Measurements from ENCODE around the gene MRPL44.

DNA sequence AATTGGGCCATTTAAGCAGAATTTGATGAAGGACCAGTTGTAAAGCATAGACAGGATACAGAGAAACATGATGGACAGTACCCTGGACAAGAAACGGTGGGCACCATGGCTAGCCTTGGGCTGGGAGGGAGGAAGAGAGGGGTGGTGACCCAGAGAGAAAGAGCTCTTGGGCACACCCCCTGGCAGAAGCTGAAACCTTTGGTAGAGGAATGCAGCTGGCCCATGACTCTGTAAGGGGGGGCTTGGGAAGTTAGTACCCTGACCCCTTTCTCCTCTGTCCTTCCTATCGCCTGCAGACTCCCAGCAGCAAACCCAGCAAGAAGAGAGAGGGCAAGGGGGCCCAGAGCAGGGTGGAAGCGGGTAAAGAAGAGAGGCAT, 32.6 kb downstream of the MRPL44 start:
- TF ChIP-seq, protein P1, sequence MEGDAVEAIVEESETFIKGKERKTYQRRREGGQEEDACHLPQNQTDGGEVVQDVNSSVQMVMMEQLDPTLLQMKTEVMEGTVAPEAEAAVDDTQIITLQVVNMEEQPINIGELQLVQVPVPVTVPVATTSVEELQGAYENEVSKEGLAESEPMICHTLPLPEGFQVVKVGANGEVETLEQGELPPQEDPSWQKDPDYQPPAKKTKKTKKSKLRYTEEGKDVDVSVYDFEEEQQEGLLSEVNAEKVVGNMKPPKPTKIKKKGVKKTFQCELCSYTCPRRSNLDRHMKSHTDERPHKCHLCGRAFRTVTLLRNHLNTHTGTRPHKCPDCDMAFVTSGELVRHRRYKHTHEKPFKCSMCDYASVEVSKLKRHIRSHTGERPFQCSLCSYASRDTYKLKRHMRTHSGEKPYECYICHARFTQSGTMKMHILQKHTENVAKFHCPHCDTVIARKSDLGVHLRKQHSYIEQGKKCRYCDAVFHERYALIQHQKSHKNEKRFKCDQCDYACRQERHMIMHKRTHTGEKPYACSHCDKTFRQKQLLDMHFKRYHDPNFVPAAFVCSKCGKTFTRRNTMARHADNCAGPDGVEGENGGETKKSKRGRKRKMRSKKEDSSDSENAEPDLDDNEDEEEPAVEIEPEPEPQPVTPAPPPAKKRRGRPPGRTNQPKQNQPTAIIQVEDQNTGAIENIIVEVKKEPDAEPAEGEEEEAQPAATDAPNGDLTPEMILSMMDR (IDR thresholded peaks at IDR 0.05), result no peak
- no peak for TF ChIP-seq ZFX (IDR thresholded peaks at IDR 0.05; ENCODE audit: borderline replicate concordance)
